22Rv1 (cell line): ENCODE measurements around the gene SERGEF.

ENCODE experiments used
- H3K27ac ChIP-seq: fragments of 450-650 bp; 2 replicates; pipeline ENCODE4 v1.5.1; 2017
- ZFX ChIP-seq: fragments of 450-650 bp; IDR thresholded peaks from 2 replicates; pipeline ENCODE4 v1.6.1; 2017; ENCODE audit warnings: antibody characterized with exemption, borderline replicate concordance
- TF ChIP-seq, protein P1 (sequence below): fragments of 450-650 bp; IDR thresholded peaks from 2 replicates; pipeline ENCODE4 v1.5.1; 2017; ENCODE audit warnings: mild to moderate bottlenecking

Gene SERGEF

DNA sequence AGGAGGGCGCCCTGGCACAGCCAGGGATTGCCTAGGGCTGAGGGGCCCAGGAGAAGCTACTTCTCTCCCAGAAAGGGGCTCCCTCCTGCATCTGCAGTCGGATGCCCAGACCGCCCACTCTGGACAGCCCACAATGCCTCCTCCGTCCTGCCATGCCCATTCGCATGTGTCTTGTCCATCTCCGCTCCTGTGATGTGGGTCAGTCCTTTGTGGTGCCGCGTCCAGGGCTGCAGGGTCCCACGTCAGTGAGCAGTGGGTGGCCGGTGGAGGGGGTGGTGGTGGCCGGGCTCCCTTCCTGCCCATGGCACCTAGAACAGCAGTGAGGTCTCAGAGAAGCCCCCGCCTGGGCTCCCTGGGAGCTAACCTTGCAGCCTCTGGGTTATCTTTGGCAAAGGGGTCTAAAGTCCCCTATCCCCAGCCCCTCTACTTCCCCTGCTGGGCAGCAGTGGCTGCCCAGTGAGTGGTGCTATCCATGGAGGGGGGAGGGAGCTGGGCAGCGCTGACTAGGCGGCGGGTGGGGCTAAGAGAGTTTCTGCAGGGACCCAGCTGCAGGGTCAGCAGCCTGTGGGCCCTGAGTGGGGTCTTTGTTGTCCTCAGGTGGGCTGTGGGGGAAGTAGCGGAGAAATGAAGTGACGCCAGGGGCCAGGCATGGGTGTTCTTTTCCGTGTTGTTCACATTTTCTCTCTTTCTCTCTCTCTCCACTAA lies 237.2 kb downstream of the SERGEF start:
- no peak overlapping the region for H3K27ac ChIP-seq
- TF ChIP-seq, protein P1, sequence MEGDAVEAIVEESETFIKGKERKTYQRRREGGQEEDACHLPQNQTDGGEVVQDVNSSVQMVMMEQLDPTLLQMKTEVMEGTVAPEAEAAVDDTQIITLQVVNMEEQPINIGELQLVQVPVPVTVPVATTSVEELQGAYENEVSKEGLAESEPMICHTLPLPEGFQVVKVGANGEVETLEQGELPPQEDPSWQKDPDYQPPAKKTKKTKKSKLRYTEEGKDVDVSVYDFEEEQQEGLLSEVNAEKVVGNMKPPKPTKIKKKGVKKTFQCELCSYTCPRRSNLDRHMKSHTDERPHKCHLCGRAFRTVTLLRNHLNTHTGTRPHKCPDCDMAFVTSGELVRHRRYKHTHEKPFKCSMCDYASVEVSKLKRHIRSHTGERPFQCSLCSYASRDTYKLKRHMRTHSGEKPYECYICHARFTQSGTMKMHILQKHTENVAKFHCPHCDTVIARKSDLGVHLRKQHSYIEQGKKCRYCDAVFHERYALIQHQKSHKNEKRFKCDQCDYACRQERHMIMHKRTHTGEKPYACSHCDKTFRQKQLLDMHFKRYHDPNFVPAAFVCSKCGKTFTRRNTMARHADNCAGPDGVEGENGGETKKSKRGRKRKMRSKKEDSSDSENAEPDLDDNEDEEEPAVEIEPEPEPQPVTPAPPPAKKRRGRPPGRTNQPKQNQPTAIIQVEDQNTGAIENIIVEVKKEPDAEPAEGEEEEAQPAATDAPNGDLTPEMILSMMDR, result no peak
- no peak for TF ChIP-seq ZFX

DNA sequence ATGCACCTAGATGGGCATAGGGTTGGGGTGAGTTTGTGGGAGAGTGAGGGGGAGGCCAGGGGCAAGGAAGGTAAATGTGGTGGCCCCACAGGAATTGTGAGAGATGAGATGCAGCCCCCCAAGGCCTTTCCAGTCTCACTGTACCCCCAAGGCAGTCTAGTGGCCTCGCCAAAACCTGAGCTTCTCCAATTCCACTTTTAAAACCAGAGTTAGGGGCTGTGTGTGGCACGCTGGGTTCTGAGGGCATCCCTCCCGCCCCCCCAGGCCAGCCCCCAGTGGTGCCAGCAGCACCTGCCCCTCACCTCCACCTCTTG lies 237.9 kb downstream of the SERGEF start:
- TF ChIP-seq, protein P1, result no peak
- no peak for TF ChIP-seq ZFX
- no peak overlapping the region for H3K27ac ChIP-seq

DNA sequence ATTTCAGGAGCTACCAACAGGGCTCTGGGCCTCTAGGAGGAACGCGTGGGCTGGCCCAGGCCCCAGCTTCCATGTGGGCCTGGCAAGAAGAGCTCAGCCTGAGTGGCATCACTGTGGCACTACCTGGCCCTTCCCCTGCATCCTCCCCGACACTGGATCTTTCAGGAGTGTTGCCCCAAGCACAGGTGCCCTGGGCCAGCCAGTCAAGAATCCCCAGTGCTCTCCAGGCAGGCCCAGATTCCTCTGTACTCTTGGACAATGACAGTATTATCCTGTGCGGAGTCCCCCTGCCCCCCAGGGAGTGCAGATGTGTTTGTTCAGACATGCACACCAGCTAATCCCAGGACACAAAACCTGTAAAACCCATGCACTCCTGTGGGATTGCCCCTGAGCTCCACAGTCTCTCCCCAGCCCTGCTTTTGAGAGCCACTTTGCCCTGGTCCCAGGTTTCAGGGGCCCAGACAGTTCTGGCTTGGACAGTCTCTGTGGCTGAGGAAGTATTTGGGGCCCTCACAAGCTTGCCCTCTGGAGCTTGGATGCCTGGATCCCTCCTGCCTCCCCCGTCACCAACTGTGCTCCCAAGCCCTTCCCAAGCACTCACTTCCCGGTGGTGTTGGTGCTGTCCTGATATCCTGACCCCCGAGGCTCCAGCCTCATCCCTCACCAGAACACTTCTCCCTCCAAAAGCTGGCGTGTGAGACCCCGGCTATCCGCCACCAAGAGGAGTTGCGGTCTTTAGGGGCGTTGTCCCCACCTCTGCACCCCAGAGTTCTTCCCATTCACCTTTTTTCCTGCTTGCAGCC lies 238.4 kb downstream of the SERGEF start:
- no peak for TF ChIP-seq ZFX
- TF ChIP-seq, protein P1, result no peak
- H3K27ac ChIP-seq, result no peak overlapping the region

DNA sequence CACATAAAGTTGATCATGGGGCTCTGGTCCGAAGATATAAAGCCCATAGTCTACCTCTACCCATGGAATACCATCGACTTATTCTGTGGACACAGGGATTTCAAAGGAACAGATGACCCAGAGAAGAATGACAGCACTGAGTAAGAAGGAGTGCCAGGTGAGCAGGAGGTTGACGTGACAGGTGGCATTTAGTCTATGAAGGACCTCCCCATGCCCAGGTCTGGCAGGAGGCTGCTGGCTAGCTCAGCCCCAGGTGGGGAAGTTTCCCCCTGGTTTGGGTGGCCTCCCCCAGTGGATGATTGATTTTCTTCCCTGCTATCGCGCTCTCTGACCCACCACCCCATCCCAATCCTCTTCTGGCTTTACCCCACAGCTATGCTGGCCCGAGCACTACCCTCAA lies 239.2 kb downstream of the SERGEF start:
- TF ChIP-seq, protein P1, result no peak
- TF ChIP-seq ZFX, result no peak
- H3K27ac ChIP-seq, result no peak overlapping the region

DNA sequence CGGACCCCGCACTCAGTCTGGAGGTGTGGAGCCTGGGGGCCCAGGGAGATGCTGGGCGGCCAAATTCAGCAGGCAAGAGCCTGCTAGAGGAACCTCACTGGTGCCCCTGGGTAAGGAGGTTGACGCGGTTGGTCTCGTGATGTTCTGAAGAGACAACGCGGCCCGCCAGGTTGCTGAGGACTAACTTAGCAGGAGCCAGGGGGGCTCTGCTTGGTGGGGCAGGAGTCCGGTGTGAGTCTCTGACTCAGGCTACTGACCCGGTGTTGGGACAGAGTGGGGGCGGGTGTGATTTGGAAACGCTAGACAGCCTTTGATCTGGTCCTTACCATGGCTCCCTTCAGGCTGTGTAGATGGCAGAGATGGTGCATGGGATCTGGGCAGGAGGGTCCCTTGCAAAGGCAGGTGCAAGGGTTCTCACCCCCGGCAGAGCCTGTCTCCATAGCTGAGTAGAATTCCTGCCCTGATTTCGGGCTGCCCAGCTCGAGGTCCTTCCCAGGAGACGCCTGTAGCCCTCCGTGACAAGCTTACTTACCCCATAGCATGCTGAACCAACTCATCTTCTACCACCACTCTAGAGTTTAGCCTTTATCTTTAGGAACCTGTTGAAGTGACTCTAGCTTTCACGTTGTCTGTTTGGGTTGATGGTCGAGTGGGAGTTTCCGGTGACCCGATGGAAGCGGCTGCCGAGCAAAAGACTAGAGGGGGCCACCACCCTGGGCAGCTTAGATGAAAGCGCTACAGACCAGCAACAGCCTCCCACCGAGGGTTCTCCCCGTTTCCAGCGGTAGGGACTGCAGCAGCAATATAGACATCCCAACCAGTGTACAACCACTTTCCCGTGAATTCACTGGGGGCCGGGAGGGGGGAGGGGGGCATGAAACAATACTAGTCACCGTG lies 239.9 kb downstream of the SERGEF start:
- no peak for TF ChIP-seq ZFX
- TF ChIP-seq, protein P1, result no peak
- H3K27ac ChIP-seq, result no peak overlapping the region

DNA sequence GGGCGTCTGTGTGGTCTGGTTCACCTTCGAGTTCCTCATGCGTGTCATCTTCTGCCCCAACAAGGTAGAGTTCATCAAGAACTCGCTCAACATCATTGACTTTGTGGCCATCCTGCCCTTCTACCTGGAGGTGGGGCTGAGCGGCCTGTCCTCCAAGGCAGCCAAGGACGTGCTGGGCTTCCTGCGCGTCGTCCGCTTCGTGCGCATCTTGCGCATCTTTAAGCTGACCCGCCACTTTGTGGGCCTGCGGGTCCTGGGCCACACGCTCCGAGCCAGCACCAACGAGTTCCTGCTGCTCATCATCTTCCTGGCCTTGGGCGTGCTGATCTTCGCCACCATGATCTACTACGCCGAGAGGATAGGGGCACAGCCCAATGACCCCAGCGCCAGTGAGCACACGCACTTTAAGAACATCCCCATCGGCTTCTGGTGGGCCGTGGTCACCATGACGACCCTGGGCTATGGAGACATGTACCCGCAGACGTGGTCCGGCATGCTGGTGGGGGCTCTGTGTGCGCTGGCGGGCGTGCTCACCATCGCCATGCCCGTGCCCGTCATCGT lies 240.9 kb downstream of the SERGEF start:
- TF ChIP-seq ZFX, result no peak
- TF ChIP-seq, protein P1, result no peak
- H3K27ac ChIP-seq, result no peak overlapping the region
